VCaP (cell line): Measurements from ENCODE around the gene CCDC57.

Experiments used
- H3K27ac ChIP-seq: fragments of 450-650 bp; 2 replicates; pipeline ENCODE4 v1.5.1; 2017
- TF ChIP-seq, protein P1 (sequence below): fragments of 450-650 bp; conservative IDR thresholded peaks from 2 replicates; pipeline ENCODE4 v1.5.1; 2017; ENCODE audit warnings: mild to moderate bottlenecking, moderate library complexity

CCDC57 gene

DNA sequence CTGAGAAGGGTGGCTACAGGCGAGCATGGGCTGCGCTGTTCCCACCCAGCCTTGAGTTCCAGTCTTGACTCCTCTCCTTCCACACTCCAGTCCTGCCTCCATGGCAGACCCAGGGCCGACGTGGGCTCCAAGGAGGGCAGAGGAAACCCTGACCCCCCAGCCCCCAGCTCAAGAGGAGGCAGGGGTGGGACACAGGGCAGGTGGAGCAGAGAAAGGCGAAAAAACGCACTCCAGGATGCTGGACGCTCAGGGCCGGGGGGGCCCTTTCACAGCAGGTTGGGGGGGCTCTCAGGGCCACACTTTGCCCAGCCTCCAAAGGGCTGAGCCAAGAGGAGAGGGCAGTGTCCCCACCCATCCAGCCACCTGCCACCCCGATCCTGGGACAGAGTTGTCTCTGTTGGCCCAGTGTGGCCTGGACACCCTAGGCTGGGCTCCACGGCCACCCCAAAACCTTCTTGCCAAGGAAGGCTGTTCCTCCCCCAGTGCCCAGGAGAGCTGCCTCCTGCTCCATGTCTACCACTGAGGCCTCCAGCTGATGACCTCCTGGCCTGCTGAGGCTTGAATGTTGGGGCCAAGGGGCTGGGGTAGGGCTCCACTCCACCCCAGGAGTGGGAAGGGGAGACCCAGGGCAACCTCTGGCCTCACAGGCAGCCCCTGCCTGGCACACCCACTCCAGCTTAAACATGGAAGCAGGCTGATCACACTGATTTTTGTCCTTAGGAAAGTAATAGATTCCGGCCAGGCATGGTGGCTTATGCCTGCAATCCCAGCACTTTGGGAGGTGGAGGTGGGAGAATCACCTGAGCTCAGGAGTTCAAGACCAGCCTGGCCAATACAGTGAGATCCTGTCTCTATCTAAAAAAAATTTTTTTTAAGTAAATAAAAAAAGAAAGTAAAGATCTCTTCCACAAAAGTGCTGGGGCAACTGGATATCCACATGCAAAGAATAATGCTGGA, 7.4 kb upstream of the CCDC57 start:
- no peak overlapping the region for H3K27ac ChIP-seq
- TF ChIP-seq, protein P1, sequence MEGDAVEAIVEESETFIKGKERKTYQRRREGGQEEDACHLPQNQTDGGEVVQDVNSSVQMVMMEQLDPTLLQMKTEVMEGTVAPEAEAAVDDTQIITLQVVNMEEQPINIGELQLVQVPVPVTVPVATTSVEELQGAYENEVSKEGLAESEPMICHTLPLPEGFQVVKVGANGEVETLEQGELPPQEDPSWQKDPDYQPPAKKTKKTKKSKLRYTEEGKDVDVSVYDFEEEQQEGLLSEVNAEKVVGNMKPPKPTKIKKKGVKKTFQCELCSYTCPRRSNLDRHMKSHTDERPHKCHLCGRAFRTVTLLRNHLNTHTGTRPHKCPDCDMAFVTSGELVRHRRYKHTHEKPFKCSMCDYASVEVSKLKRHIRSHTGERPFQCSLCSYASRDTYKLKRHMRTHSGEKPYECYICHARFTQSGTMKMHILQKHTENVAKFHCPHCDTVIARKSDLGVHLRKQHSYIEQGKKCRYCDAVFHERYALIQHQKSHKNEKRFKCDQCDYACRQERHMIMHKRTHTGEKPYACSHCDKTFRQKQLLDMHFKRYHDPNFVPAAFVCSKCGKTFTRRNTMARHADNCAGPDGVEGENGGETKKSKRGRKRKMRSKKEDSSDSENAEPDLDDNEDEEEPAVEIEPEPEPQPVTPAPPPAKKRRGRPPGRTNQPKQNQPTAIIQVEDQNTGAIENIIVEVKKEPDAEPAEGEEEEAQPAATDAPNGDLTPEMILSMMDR: no peak

DNA sequence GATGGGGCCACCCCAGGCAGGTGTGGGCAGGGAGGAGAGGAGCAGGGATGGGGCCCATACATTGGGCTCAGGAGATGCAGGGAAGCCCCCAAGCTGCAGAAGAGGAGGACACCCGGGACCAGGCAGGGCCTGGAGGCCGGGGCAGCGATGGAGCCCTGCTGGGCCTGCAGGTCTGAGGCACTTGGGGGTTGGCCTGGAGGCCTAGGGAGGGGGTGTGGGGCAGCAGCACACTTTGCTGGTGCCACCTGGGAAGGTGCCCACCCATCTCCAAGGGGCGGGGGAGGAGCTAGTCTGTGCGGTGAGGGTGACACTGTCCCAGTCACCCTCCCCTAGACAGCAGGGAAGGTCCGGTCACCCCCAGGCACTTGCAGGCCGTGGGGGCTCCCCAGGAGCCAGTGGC, 6.4 kb upstream of the CCDC57 start:
- H3K27ac ChIP-seq: no peak overlapping the region

DNA sequence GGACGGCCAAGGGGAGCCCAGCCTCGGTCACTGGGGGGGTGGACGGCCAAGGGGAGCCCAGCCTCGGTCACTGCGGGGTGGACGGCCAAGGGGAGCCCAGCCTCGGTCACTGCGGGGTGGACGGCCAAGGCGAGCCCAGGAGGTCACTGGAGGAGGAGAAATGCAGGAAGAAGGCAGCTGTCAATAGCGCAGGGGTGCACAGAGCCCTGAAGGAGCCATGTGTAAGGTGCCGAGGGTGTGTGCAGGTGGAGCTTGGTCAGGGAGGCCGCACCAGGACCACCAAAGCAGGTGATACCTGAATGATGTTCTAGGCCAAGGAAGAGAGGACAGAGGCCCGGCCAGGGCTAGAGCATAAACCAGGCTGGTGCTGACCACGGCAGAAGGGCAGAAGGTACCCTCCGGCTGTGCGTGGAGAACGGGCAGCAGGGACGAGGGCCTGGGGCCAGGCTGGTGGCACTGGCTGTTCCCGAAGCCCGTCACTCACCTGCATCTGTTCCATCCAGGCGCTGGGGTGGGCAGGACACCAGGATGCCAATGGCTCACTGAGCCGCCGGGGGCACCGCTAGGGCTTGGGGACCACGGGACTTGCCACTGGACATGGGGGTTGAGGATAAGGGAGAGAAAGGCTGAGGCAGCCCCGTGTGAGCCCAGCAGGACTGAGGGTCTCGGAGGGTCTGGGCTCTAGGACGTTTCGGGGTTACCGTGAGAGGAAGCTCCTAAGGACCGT, 5.9 kb upstream of the CCDC57 start:
- no peak overlapping the region for H3K27ac ChIP-seq
- TF ChIP-seq, protein P1: no peak

More for the DNA sequence above, 6.4 kb upstream of the CCDC57 start:
- TF ChIP-seq, protein P1: no peak

DNA sequence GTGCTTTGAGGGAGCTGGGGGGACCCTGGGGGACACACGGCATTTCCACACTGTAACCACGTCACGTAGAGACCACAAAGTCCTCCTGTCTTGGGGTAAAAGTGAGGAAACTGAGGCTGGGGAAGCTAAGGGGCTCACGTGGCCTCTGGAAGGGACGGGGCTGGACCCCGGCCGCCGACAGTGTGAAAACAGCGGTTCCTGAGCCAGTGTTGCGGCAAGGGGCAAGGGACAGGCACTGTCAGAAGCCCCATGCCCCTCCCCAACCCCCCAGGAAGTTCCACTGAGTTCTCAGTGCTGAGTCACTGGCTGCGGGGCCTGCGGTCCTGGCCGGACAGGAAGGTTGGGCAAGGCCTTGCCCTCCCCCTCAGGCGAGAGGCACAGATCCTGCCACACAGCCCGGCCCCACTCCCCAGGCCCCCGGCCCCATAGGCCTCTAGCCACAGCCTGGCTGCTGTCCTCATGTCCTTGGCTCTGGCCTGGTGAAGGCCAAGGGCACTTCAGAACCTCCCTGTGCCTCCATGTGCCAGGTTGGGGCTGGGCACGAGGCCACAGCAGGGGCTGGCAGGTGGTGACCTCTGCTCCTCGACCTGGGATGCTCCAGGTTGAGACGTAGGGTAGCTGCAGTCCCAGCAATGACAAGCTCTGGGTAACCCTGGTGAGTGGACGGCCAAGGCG, 5.0 kb upstream of the CCDC57 start:
- no peak overlapping the region for H3K27ac ChIP-seq
- TF ChIP-seq, protein P1: no peak

DNA sequence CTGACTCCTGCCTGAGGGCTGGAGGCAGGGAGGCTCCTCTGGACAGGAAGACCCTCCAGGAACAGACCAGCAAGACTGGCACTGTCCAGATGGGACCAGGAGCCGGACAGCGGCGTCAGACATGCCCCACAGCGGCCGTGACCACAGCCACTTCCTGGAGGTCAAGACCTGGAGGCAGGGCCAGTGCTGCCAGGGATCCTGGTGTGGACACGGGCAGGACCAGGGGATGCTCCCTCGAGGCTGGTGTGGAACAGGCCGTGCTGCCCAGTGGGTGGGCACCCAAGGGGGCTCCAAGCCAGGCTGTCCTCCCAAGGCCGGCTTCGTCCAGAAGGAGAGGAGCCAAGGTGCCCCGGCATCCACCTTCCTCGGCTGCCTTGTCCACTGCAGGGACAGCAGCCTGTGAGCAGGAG, 4.5 kb upstream of the CCDC57 start:
- TF ChIP-seq, protein P1: no peak
- H3K27ac ChIP-seq: no peak overlapping the region

DNA sequence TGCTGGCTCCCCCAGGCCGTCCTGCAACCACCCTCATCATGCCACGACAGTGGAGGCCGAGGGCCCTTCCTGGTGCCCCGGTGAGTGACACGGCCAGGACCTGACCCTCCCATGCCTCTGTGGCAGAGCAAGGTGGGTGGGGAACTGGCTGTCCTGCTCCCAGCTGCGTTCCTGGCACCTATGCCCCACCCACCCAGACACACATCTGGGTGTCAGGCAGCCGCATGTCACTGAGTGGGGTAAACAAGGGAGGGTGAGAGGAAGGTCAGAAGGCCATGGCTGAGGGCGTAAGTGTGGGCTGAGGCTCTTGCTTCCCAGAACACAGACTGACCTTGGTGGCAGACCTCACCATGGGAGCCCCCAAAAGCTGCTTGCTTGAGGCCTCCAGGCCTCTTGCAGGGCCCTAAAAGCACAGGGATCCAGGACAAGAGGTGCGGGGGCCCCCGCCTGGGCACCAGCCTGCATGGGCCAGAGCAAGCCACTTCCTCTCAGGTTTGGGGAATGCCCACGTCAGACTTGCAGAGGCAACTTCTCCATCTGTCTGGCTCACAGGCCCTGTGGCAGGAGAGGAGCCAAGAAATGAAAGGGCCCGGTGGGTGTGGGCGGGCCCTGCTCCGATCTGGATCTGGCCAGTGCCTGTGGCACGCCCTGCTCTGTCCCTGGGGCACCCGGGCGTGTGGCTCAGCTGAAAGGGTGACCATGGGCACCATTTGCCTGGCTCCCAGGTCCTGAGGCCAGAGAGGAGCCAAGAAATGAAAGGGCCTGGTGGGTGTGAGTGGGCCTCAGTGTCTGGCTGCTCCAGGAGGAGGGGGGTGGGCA, 3.9 kb upstream of the CCDC57 start:
- no peak overlapping the region for H3K27ac ChIP-seq
- TF ChIP-seq, protein P1: no peak
